GM18507 (cell line): ENCODE measurements around the gene OR5AL1.
"Not testable (repeated sequence)": the region's sequence is repeated elsewhere in the genome, so short reads cannot be mapped to it uniquely, and the experiment has no call there.

Experiments used
- DNase-seq: peaks from one replicate; pipeline ENCODE4 v3.0.0; 2011; ENCODE audit warnings: low read depth; ENCODE audit not compliant: insufficient read length; ENCODE audit errors: extremely low spot score
- FAIRE-seq: peaks from 2 replicates; lab custom pipeline; 2011; peaks lifted over from hg19 to GRCh38; lab: Jason Lieb, UNC

OR5AL1 gene

GRCh38 chr11:56412396-56412795, at the start of gene OR5AL1:
TSS of gene OR5AL1 (plus strand) at chr11:56412696.
- FAIRE-seq (no peak), DNase-seq (no peak)

DNA sequence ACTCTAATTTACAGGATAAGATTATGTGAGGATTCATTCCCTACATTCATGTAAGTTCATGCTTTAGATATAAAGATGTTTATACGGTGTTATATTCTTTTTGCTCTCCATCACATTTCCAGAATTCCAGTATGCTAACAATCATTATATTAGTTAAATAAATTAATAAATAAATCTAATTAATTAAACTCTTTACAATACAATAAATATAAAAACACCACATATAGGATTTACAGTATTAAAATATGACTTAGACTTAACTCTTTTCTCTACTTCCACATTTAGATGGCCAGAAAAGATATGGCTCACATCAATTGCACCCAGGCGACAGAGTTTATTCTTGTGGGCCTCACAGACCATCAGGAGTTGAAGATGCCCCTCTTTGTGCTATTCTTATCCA, 37.2 kb upstream of the OR5AL1 start, which contains the start of gene OR8U1:
Gene OR8U1, plus strand, starts transcription at position 301 of the 400 bp plus-strand sequence. Its CDS starts 0 bp downstream, at position 301.
- DNase-seq, result no peak
- no peak for FAIRE-seq

DNA sequence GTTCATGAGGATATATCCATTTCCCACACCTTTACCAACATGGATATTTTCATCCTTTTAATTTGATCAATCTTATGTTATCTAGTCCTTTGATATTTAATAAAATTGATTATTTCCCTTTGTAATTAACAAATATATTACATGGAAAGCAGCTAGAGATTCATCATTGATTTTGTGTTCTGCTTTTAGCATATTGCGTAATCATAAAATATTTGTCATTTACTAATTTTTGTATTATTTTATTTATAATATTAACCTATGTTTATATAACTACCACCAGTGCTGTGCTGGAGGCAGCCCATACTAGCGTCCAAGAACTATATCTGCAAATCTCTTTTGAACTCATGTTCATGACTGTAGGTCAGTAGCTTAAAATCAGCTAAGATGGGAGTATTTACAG, 32.4 kb upstream of the OR5AL1 start:
- no peak for FAIRE-seq
- no peak for DNase-seq

DNA sequence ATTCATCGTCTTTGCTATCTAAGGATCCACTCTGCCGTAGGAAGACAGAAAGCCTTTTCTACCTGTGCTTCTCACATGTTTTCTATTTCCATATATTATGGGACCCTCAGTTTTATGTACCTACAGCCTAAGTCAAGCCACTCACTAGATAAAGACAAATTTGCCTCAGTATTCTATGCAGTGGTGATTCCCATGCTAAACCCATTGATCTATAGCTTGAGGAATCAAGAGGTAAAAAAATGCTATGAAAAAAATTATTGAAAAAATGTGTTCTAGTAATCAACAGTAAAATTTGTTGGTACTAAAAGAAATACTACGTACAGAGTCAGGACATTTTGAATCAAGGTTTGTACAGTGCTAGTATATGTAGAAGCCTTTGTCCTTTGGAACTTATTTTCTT, 18.1 kb upstream of the OR5AL1 start:
- FAIRE-seq, result no peak
- no peak for DNase-seq

- no peak for DNase-seq
- FAIRE-seq, result no peak
Observed at GRCh38 chr11:56396047-56396446, 16.4 kb upstream of the OR5AL1 start.

- not testable (repeated sequence) for FAIRE-seq, DNase-seq
Observed at GRCh38 chr11:56401858-56402461, 10.5 kb upstream of the OR5AL1 start.

DNA sequence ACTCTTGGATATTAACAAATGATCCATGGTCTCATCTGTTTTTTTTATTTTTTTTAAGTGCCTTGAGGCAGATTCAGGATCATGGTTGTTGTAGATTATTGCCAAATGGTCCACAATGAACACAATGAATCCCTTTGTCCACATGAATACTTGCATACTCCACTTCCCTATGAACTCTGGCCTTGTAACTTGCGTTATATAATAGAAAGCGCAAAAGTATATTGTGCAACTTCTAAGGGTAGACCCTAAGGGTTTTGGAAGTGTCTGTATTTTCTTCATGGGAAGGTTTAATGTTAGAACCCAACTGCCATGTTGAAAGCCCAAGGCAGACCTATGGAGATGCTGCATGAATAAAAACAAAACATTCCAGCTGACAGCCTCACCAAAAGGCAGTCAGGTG, 8.1 kb upstream of the OR5AL1 start:
- DNase-seq, result no peak
- FAIRE-seq, result no peak

- no peak for DNase-seq
- FAIRE-seq, result no peak
Observed at GRCh38 chr11:56410801-56411200, 1.7 kb upstream of the OR5AL1 start.

GRCh38 chr11:56453521-56453920, 41.0 kb downstream of the OR5AL1 start:
- DNase-seq (no peak), FAIRE-seq (no peak)

DNA sequence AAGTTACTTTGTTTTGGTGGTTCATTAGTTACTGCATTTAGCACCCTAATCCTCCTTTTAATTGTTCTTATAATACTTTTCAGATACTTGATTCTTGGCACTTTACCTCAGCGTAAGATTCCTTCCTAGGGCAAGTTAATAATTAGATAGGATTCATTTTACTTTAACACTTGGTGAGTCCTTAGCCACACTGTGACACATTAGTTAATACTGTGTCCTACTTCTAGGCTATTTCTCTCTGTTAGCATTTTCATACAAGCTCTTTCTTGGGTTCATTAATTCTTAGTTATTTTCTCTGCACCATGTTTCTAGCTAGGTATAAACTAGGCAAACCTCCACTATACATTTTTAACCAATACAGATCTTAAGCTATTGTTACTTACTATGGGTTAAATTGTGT, 44.6 kb downstream of the OR5AL1 start:
- no peak for DNase-seq
- FAIRE-seq, result no peak
